HG03571 (cell line): ENCODE results near the gene DDX25.
"Not testable (repeated sequence)": the region's sequence is repeated elsewhere in the genome, so short reads cannot be mapped to it uniquely, and the experiment has no call there.

Experiments used
- ATAC-seq: cut with Tn5 transposase; IDR thresholded peaks from one replicate; pipeline ENCODE4 v1.9.1; 2021; ENCODE audit not compliant: unreplicated experiment

The DDX25 gene

DNA sequence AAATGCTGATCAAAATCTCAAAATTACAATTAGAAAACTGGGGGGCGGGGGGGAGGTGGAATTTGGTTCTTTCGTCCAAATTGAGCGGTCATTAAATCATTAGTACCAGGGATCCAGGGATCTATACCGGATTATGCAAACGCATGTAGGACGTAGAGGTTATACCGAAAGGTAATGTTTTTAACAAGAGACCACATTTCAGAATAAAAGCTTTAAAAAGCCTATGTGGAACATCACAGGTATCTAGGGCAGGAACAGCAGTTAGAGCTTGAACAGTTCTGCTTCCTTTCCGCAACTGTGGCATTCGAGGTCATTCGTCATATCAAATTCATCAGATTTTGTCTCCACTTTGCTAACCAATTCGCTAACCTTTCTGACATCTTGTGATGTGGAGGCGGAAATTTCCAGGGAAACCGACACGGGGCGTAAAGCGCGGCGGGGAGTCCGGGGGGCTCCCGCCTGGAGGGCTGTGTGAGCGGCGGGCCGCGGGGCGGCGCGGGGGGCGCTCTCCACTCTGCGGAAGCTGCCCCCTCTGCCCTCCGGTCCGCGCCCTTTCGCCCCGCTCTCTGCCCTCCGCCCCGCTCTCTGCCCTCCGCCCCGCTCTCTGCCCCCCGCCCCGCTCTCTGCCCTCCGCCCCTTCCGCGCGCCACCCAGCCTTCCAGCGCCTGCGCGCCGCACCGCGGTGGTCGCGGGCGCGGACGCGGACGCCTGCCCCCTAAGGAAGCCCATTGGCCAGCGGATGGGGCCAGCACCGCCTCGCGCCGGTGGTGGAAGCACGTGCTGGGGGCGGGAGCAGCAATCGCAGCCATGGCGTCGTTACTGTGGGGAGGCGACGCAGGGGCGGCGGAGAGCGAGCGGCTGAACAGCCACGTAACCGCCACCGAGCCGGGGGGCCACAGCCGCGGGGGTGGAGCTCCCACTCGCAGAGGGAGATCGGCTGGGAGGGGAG, at the start of gene DDX25:
TSS of gene DDX25 (plus strand) at position 798 of the 949 bp plus-strand sequence. CDS start at position 808, 10 bp downstream.
- ATAC-seq, result no peak

DNA sequence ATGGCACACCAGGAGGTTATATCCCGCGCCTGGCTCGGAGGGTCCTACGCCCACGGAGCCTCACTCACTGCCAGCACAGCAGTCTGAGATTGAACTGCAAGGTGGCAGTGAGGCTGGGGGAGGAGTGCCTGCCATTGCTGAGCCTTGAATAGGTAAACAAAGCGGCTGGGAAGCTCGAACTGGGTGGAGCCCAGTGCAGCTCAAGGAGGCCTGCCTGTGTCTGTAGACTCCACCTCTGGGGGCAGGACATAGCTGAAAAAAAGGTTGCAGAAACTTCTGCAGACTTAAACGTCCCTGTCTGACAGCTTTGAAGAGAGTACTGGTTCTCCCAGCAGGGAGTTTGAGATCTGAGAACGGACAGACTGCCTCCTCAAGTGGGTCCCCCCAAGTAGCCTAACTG, 46.6 kb upstream of the DDX25 start:
- not testable (repeated sequence) for ATAC-seq

DNA sequence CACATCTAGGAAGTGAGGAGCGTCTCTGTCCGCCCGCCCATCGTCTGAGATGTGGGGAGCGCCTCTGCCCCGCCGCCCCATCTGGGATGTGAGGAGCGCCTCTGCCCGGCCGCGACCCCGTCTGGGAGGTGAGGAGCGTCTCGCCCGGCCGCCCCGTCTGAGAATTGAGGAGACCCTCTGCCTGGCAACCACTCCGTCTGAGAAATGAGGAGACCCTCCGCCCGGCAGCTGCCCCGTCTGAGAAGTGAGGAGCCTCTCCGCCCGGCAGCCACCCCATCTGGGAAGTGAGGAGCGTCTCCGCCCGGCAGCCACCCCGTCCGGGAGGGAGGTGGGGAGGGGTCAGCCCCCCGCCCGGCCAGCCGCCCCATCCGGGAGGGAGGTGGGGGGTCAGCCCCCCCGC, 41.5 kb upstream of the DDX25 start:
- not testable (repeated sequence) for ATAC-seq

- ATAC-seq, result not testable (repeated sequence)
Measured at GRCh38 chr11:125865354-125865753, 39.0 kb upstream of the DDX25 start.

DNA sequence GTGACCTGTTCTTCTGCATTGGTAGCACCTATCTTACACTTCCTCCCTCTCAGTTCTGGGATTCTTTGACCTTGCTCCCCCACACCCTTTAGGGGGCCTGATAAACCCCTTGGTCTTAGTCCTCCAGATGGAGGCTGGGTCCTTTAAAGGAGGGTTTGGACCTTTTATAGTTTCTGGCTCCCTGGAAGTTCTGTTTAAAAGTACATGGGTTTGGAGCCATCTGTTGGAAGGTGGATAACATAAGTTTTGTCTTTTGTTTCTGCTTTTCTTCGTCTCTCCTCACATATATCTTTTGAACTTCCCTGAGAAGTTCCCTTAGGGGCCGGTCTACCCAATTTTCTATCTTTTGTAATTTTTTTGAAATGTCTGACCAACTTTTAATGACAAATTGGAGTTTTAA, 34.8 kb upstream of the DDX25 start:
- ATAC-seq, result no peak

DNA sequence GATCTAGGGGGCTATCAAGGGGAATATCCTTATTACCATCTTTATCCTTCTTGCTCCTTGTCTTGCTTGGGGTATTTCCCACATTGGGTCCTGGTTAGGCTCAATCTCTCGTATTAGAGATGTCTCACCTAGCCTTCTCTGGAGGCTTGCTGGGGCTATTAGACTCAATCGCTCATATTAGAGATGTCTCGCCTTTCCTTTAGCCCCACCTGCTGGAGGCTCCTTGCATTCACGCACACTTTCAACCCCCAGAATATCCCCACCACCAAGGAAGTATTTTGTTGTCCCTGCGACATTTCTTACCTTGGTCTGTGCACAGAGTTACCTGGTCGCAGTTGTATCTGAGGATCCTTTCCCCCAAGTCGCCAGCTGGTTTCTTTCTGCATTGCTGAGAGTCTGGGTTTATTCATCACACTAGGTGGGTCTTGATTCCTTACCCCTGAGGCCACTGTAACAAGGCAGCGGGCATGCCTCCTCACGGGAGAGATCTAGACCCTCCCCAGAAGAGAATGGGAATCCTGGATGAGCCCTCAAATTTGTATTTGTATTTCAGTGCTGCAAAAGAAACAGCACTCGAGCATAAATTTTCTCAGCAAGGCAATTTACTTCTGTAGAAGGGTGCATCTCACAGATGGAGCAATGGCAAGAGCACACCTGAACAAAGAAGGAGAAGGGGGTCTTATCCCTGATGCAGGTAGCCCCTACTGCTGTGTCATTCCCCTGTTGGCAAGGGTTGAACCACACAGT, 32.7 kb upstream of the DDX25 start:
- ATAC-seq, result no peak

GRCh38 chr11:125872138-125872491, 32.2 kb upstream of the DDX25 start:
- no peak for ATAC-seq

- peak; percentile 10 for ATAC-seq
Measured at GRCh38 chr11:125873881-125874555, 30.3 kb upstream of the DDX25 start.

DNA sequence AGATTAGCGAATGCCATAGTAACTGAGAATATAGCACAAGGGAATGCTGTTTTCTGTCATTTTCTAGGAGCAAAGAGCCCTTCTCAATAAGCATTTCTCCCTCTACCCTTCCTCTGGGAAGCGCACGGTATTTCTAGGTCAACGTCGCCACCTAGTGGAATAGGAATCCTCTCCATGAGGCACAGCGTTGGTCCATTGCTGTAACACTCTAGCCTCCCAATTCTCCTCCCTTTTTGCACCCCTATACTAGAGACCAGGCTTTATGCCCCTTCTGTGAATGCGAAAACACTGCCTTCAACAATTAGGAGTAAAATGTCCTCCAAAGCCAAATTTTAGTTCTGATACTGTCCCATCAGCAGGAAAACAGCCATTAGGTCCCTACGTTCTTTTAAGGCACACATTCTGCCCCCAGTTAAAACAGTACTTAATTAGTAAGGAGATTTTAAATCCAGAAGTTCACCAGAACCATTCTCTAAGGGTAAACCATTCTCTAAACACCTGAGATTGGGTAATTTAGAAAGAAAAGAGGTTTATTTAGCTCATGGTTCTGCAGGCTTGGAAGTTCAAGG, 29.7 kb upstream of the DDX25 start:
- peak; percentile 74 for ATAC-seq

GRCh38 chr11:125881291-125881690, 23.0 kb upstream of the DDX25 start:
- ATAC-seq, result no peak

- ATAC-seq, result no peak
Measured at GRCh38 chr11:125883375-125883774, 20.9 kb upstream of the DDX25 start.

GRCh38 chr11:125886997-125887372, 17.3 kb upstream of the DDX25 start:
- ATAC-seq, result peak; percentile 30

- ATAC-seq, result peak; percentile 87
Measured at GRCh38 chr11:125887373-125888324, 16.7 kb upstream of the DDX25 start, which contains the start of gene HYLS1. Gene HYLS1 (plus strand): TSS chr11:125887668. CDS start chr11:125899369, 11,701 bp downstream.

- no peak for ATAC-seq
Measured at GRCh38 chr11:125890447-125891100, 13.7 kb upstream of the DDX25 start.

GRCh38 chr11:125892071-125892470, 12.2 kb upstream of the DDX25 start:
- ATAC-seq, result no peak

DNA sequence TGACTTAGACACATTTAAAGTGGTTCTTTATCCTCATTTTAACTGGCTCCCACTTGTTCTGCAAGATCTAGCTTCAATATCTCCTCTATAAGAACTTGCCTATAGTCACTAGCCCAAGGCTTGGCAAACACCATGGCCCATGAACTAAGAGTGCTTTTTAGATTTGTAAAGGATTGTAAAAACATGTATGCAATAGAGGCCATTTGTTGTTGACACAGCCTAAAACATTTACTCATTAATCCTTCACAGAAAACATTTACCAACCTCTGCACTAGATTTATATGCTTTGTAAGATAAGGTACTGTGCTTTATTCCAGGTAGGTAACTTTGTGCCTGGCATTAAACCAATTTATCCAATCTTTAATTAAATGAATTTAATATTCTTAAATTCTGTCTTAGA, 11.3 kb upstream of the DDX25 start:
- ATAC-seq, result no peak

- no peak for ATAC-seq
Measured at GRCh38 chr11:125901872-125902271, 2.4 kb upstream of the DDX25 start.

GRCh38 chr11:125902277-125902926, 1.9 kb upstream of the DDX25 start:
- ATAC-seq, result peak; percentile 16
